HepG2 (cell line): ENCODE data around the gene AGBL3. TPM values are rescaled to one million over a fixed set of nuclear protein-coding genes. Genes with fewer than 3 reads are reported as not detected.

ENCODE experiments used
- ARNT ChIP-seq: fragments of 450-650 bp; IDR thresholded peaks from 2 replicates; pipeline ENCODE4 v1.6.1; 2017
- ARNT2 ChIP-seq: sonication (generic); formaldehyde crosslinking; IDR thresholded peaks from 2 replicates; pipeline ENCODE4 v1.8.0; 2022; ENCODE audit warnings: mild to moderate bottlenecking, low read depth, missing genetic modification reagents, moderate library complexity
- FOXC1 ChIP-seq: sonication (generic); formaldehyde crosslinking; IDR thresholded peaks from 2 replicates; pipeline ENCODE4 v1.8.0; 2022; ENCODE audit warnings: mild to moderate bottlenecking, missing genetic modification reagents, borderline replicate concordance
- GLI4 ChIP-seq: sonication (generic); formaldehyde crosslinking; IDR thresholded peaks from 2 replicates; pipeline ENCODE4 v1.5.1; 2020; ENCODE audit warnings: missing genetic modification reagents, mild to moderate bottlenecking, moderate library complexity, borderline replicate concordance
- HMG20A ChIP-seq: IDR thresholded peaks from 2 replicates; pipeline ENCODE4 v1.6.1; 2016; ENCODE audit warnings: borderline replicate concordance
- KLF15 ChIP-seq: sonication (generic); formaldehyde crosslinking; IDR thresholded peaks from 2 replicates; pipeline ENCODE4 v1.8.1; 2023; ENCODE audit warnings: borderline replicate concordance, mild to moderate bottlenecking, inconsistent platforms, missing genetic modification reagents, mixed read lengths
- NR2F1 ChIP-seq, 2 experiments: fragments of 450-650 bp in 1 of 2; formaldehyde crosslinking in 1 of 2; IDR thresholded peaks; 2 replicates each; pipeline versions ENCODE4 v1.5.0 to v1.6.1; 2016 to 2020; ENCODE audit warnings: mild to moderate bottlenecking in 1 of 2, missing compliant biosample characterization in 1 of 2, missing genetic modification reagents in 1 of 2, moderate library complexity in 1 of 2
- POLR2G ChIP-seq: fragments of 200-400 bp; formaldehyde crosslinking; IDR thresholded peaks from 2 replicates; pipeline ENCODE4 v1.6.1; 2018; ENCODE audit warnings: mild to moderate bottlenecking, low read depth, low read length, moderate library complexity
- SNRNP70 ChIP-seq: fragments of 200-400 bp; formaldehyde crosslinking; IDR thresholded peaks from 2 replicates; pipeline ENCODE4 v1.6.1; 2017; ENCODE audit warnings: mild to moderate bottlenecking, low read depth, low read length, moderate library complexity
- TARDBP ChIP-seq: sonication (generic); formaldehyde crosslinking; IDR thresholded peaks from 2 replicates; pipeline ENCODE4 v1.8.0; 2022; ENCODE audit warnings: mild to moderate bottlenecking, missing genetic modification reagents
- ZNF260 ChIP-seq: sonication (generic); formaldehyde crosslinking; IDR thresholded peaks from 2 replicates; pipeline ENCODE4 v1.4.0; 2020; ENCODE audit warnings: missing genetic modification reagents, low read depth, mild to moderate bottlenecking, borderline replicate concordance
- ZNF530 ChIP-seq: sonication (generic); formaldehyde crosslinking; IDR thresholded peaks from 2 replicates; pipeline ENCODE4 v1.5.0; 2020; ENCODE audit warnings: low read depth, mild to moderate bottlenecking, missing genetic modification reagents
- ZNF557 ChIP-seq: sonication (generic); formaldehyde crosslinking; IDR thresholded peaks from 2 replicates; pipeline ENCODE4 v1.4.0; 2020; ENCODE audit warnings: missing genetic modification reagents
- ZNF703 ChIP-seq: sonication (generic); formaldehyde crosslinking; IDR thresholded peaks from 2 replicates; pipeline ENCODE4 v1.5.1; 2020; ENCODE audit warnings: missing genetic modification reagents, mild to moderate bottlenecking, moderate library complexity, borderline replicate concordance
- ZNF839 ChIP-seq: sonication (generic); formaldehyde crosslinking; IDR thresholded peaks from 2 replicates; pipeline ENCODE4 v1.4.0; 2020; ENCODE audit warnings: missing genetic modification reagents, mild to moderate bottlenecking, borderline replicate concordance
- ZSCAN21 ChIP-seq: sonication (generic); formaldehyde crosslinking; IDR thresholded peaks from 2 replicates; pipeline ENCODE4 v1.8.0; 2022; ENCODE audit warnings: mild to moderate bottlenecking, missing genetic modification reagents, moderate library complexity, borderline replicate concordance
- polyA plus RNA-seq, 8 experiments: library from polyadenylated mRNA; depleted of rRNA in 3 of 8; stranded (reverse) in 7 of 8; unstranded in 1 of 8; fragments of >200 nt; fragmentation: Illumina TruSeq in 4 of 8; extraction: Trizol in 4 of 8; gene quantifications; 2 replicates each; pipeline versions ENCODE4 v1.2.1 to v1.2.3, GENCODE V29; 2011 to 2016; ENCODE audit warnings: low read depth in 4 of 8, missing spikeins in 1 of 8, mixed read lengths in 1 of 8; ENCODE audit not compliant: insufficient read depth in 1 of 8
- total RNA-seq, 5 experiments: library from RNA; depleted of rRNA; stranded (reverse); fragments of >200 nt; fragmentation: Illumina TruSeq; extraction: Trizol; gene quantifications; 2 replicates each; pipeline ENCODE4 v1.2.3, GENCODE V29; 2016; ENCODE audit warnings: low read depth in 1 of 5
- TF ChIP-seq, protein P1 (sequence below): sonication (generic); formaldehyde crosslinking; IDR thresholded peaks from 2 replicates; pipeline ENCODE4 v1.4.0; 2020; ENCODE audit warnings: missing genetic modification reagents
- TF ChIP-seq, protein P2 (sequence below): sonication (generic); formaldehyde crosslinking; IDR thresholded peaks from 2 replicates; pipeline ENCODE4 v1.8.0; 2022; ENCODE audit warnings: mild to moderate bottlenecking, missing genetic modification reagents, moderate library complexity
- TF ChIP-seq, protein P3 (sequence below): IDR thresholded peaks from 2 replicates; pipeline ENCODE4 v1.6.1; 2016; ENCODE audit warnings: control low read depth
- TF ChIP-seq, protein P4 (sequence below): sonication (generic); formaldehyde crosslinking; IDR thresholded peaks from 2 replicates; pipeline ENCODE4 v1.8.1; 2023; ENCODE audit warnings: mild to moderate bottlenecking, moderate library complexity, missing genetic modification reagents
- TF ChIP-seq, protein P5 (sequence below): sonication (generic); formaldehyde crosslinking; IDR thresholded peaks from 2 replicates; pipeline ENCODE4 v1.5.1; 2020; ENCODE audit warnings: missing genetic modification reagents, mild to moderate bottlenecking, borderline replicate concordance

AGBL3 gene
- total and polyA plus RNA-seq, 2 of the 13 experiments (the other 11 are each of a cell fraction or from before 2014, with no cell fraction given): 2.2 to 7.2 TPM

DNA sequence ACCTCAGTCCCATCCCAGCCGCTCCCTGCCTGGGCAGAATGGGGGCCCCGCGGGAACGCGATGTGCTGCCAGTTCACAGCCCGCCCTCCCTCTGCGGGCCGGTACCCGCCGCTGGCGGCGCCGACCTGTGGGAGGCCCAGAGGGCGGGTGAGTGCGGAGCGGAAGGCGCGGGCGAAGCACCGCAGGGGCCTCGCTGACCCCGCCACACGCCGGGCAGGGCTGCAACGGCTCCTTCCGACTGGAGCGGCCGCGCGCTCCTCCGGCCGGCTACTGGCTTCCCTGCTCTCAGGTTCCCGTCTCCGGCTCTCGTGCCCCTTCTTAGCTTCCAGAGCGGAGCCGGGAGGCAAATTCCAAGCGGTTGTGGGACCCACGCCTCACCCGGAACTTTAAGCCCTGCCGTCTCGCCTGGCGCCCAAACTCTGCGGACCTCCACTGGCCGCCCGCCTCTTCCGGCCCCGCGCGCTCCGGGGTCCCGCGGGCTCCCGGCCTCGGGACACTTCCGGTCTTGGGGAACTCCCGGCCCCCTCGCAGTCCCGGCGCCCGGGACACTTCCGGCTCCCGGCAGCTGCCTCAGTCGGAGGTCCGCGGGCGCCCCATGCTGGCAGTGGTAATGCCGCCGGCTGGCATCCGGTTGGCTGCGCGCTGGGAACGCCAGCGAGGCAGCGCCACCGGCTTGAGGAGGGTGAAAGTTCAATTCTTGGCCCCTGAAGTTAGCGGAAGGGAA is 184.1 kb downstream of the AGBL3 start, which contains the start of gene CYREN (continued):
- TF ChIP-seq, protein P1, sequence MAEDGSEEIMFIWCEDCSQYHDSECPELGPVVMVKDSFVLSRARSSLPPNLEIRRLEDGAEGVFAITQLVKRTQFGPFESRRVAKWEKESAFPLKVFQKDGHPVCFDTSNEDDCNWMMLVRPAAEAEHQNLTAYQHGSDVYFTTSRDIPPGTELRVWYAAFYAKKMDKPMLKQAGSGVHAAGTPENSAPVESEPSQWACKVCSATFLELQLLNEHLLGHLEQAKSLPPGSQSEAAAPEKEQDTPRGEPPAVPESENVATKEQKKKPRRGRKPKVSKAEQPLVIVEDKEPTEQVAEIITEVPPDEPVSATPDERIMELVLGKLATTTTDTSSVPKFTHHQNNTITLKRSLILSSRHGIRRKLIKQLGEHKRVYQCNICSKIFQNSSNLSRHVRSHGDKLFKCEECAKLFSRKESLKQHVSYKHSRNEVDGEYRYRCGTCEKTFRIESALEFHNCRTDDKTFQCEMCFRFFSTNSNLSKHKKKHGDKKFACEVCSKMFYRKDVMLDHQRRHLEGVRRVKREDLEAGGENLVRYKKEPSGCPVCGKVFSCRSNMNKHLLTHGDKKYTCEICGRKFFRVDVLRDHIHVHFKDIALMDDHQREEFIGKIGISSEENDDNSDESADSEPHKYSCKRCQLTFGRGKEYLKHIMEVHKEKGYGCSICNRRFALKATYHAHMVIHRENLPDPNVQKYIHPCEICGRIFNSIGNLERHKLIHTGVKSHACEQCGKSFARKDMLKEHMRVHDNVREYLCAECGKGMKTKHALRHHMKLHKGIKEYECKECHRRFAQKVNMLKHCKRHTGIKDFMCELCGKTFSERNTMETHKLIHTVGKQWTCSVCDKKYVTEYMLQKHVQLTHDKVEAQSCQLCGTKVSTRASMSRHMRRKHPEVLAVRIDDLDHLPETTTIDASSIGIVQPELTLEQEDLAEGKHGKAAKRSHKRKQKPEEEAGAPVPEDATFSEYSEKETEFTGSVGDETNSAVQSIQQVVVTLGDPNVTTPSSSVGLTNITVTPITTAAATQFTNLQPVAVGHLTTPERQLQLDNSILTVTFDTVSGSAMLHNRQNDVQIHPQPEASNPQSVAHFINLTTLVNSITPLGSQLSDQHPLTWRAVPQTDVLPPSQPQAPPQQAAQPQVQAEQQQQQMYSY (CRISPR knock-in tag): peak; percentile 52; the same call in 1 of the 2 replicates
- TF ChIP-seq, protein P2, sequence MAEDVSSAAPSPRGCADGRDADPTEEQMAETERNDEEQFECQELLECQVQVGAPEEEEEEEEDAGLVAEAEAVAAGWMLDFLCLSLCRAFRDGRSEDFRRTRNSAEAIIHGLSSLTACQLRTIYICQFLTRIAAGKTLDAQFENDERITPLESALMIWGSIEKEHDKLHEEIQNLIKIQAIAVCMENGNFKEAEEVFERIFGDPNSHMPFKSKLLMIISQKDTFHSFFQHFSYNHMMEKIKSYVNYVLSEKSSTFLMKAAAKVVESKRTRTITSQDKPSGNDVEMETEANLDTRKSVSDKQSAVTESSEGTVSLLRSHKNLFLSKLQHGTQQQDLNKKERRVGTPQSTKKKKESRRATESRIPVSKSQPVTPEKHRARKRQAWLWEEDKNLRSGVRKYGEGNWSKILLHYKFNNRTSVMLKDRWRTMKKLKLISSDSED (CRISPR knock-in tag): no peak
- TF ChIP-seq SNRNP70 (no peak), NR2F1 (CRISPR knock-in tag; IDR thresholded peaks at IDR 0.05) (peak in 1 of 2 experiments; percentile 24; a peak in 1 of 4 replicates), TARDBP (CRISPR knock-in tag) (no peak; the same call in 1 of the 2 replicates), ZNF530 (no peak), ZNF557 (CRISPR knock-in tag) (peak; percentile 31; the same call in 1 of the 2 replicates), FOXC1 (no peak), KLF15 (CRISPR knock-in tag) (peak; percentile 52; the same call in 1 of the 2 replicates), GLI4 (CRISPR knock-in tag) (peak; percentile 89; the same call in 1 of the 2 replicates), ARNT (no peak), ZNF260 (no peak), ZNF839 (no peak), ARNT2 (CRISPR knock-in tag) (peak; percentile 61), ZSCAN21 (CRISPR knock-in tag) (no peak; the same call in 1 of the 2 replicates), POLR2G (peak; percentile 92), HMG20A (CRISPR knock-in tag) (no peak), ZNF703 (CRISPR knock-in tag) (0 out of 2 replicates have a peak, but pooled peaks have one; percentile 16)
- TF ChIP-seq, protein P3, sequence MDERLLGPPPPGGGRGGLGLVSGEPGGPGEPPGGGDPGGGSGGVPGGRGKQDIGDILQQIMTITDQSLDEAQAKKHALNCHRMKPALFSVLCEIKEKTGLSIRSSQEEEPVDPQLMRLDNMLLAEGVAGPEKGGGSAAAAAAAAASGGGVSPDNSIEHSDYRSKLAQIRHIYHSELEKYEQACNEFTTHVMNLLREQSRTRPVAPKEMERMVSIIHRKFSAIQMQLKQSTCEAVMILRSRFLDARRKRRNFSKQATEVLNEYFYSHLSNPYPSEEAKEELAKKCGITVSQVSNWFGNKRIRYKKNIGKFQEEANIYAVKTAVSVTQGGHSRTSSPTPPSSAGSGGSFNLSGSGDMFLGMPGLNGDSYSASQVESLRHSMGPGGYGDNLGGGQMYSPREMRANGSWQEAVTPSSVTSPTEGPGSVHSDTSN (CRISPR knock-in tag): no peak
- TF ChIP-seq, protein P4, sequence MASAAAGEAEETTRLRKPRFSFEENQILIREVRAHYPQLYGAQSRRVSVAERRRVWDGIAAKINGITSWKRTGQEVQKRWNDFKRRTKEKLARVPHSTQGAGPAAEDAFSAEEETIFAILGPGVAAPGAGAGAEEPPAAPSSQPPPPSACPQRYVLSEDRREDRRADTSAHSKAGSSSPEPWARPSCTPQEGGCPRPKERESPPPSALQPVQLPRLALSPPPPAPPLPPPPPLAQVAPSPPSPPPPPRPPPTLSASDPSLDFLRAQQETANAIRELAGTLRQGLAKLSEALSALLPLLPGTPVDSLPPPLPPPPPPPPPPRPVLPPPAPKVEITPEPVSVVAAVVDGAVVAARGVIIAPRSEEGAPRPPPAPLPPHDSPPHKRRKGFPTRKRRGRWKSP: peak; percentile 57; the same call in 1 of the 2 replicates
- TF ChIP-seq, protein P5, sequence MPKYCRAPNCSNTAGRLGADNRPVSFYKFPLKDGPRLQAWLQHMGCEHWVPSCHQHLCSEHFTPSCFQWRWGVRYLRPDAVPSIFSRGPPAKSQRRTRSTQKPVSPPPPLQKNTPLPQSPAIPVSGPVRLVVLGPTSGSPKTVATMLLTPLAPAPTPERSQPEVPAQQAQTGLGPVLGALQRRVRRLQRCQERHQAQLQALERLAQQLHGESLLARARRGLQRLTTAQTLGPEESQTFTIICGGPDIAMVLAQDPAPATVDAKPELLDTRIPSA: peak; percentile 94; the same call in 1 of the 2 replicates
